ENCODE results near the gene LRRC23.

The LRRC23 gene

DNA sequence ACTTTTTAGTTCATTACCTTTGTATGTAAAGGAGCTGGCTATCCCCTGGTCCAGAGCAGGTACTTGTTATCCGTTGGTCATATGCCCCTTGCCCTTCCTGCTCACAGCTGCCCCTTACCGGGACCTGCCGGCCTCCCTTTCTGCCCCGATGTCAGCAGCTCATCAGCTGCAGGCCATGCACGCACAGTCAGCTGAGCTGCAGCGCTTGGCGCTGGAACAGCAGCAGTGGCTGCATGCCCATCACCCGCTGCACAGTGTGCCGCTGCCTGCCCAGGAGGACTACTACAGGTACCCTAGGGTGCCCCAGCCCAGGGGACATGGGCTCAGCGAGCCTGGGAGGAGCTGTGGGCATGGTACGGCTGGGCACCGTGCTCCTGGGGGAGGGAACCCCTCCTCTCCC, 36.6 kb downstream of the LRRC23 start:
- TF ChIP-seq TEAD4 (IDR thresholded peaks at IDR 0.05) (no peak), YY1 (IDR thresholded peaks at IDR 0.05; ENCODE audit: low read depth) (no peak), EGR1 (IDR thresholded peaks at IDR 0.05) (no peak), TAF1 (IDR thresholded peaks at IDR 0.05; ENCODE audit: low read depth) (no peak), MAX (IDR thresholded peaks at IDR 0.05) (no peak)
- TF ChIP-seq, protein P1, sequence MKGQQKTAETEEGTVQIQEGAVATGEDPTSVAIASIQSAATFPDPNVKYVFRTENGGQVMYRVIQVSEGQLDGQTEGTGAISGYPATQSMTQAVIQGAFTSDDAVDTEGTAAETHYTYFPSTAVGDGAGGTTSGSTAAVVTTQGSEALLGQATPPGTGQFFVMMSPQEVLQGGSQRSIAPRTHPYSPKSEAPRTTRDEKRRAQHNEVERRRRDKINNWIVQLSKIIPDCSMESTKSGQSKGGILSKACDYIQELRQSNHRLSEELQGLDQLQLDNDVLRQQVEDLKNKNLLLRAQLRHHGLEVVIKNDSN (IDR thresholded peaks at IDR 0.05) = no peak

GRCh38 chr12:6941782-6942181, 37.2 kb downstream of the LRRC23 start:
- TF ChIP-seq CREB1 (IDR thresholded peaks at IDR 0.05; ENCODE audit: low read depth) = no peak
- TF ChIP-seq ZBTB7A (IDR thresholded peaks at IDR 0.05; ENCODE audit: low read depth) = 0 out of 2 replicates have a peak, but pooled peaks have one; percentile 18

DNA sequence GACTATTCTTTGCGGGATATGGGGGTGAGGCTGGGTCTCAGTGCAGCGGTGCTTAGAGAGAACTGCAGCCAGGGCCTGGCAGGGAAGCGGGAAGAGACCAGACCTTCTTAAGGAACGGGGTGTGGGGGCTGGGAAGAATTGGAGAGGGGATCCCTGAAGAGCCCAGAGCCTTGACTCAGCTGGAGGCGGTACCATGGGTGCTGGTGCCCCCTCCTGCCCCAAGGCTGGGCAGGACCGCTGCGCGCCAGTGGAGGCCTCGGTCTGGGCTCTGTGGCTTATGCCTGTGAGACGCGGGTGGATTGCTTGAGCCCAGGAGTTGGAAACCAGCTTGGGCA, 37.7 kb downstream of the LRRC23 start:
- no peak for TF ChIP-seq NFIC (IDR thresholded peaks at IDR 0.05)
- TF ChIP-seq, protein P1 (IDR thresholded peaks at IDR 0.05) = no peak
- no peak for TF ChIP-seq RAD21 (IDR thresholded peaks at IDR 0.05; ENCODE audit: low read depth)
- TF ChIP-seq TEAD4 (IDR thresholded peaks at IDR 0.05) = no peak
- no peak for TF ChIP-seq EP300 (IDR thresholded peaks at IDR 0.05; ENCODE audit: borderline replicate concordance)
- no peak for TF ChIP-seq MAX (IDR thresholded peaks at IDR 0.05)
- no peak for TF ChIP-seq CEBPB (IDR thresholded peaks at IDR 0.05)
- TF ChIP-seq EGR1 (IDR thresholded peaks at IDR 0.05) = no peak
- no peak for TF ChIP-seq ZBTB7A (IDR thresholded peaks at IDR 0.05; ENCODE audit: low read depth)
- no peak for TF ChIP-seq FOXM1 (IDR thresholded peaks at IDR 0.05; ENCODE audit: borderline replicate concordance, low read depth)
- no peak for TF ChIP-seq CREB1 (IDR thresholded peaks at IDR 0.05; ENCODE audit: low read depth)

DNA sequence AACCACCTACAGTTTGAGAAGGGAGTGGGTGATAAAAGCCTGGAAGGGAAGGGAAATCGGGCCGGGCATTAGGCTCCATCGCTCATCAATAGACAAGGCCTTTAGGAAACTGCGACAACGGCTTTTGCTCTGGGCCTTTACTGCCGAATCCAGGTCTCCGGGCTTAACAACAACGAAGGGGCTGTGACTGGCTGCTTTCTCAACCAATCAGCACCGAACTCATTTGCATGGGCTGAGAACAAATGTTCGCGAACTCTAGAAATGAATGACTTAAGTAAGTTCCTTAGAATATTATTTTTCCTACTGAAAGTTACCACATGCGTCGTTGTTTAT, 38.7 kb downstream of the LRRC23 start:
- no peak for TF ChIP-seq TCF12 (IDR thresholded peaks at IDR 0.05; ENCODE audit: low read depth)
- no peak for TF ChIP-seq CREB1 (IDR thresholded peaks at IDR 0.05; ENCODE audit: low read depth)
- no peak for TF ChIP-seq TEAD4 (IDR thresholded peaks at IDR 0.05)
- TF ChIP-seq EGR1 (IDR thresholded peaks at IDR 0.05) = no peak

GRCh38 chr12:6943722-6944380, 39.2 kb downstream of the LRRC23 start, which contains the start of the genes C12orf57 and RNU7-1:
Gene C12orf57, plus strand, starts transcription at chr12:6944022. Its CDS starts 100 bp downstream, at chr12:6944122.
Gene RNU7-1, plus strand, starts transcription at chr12:6943816.
- TF ChIP-seq RAD21 (IDR thresholded peaks at IDR 0.05; ENCODE audit: low read depth) = no peak
- TF ChIP-seq EGR1 (IDR thresholded peaks at IDR 0.05) = no peak
- TF ChIP-seq TCF12 (IDR thresholded peaks at IDR 0.05; ENCODE audit: low read depth) = peak; percentile 84
- TF ChIP-seq YY1 (IDR thresholded peaks at IDR 0.05; ENCODE audit: low read depth) = peak; percentile 85
- TF ChIP-seq REST (IDR thresholded peaks at IDR 0.05; ENCODE audit: low read depth) = no peak
- TF ChIP-seq CEBPB (IDR thresholded peaks at IDR 0.05) = no peak; the same call in 1 of the 2 replicates
- TF ChIP-seq, protein P1 (IDR thresholded peaks at IDR 0.05) = no peak
- TF ChIP-seq EP300 (IDR thresholded peaks at IDR 0.05; ENCODE audit: borderline replicate concordance) = no peak; the same call in 1 of the 2 replicates
- TF ChIP-seq ZBTB7A (IDR thresholded peaks at IDR 0.05; ENCODE audit: low read depth) = peak; percentile 95
- peak; percentile 62; the same call in 1 of the 2 replicates for TF ChIP-seq TEAD4 (IDR thresholded peaks at IDR 0.05)
- no peak; the same call in none of the 2 replicates for TF ChIP-seq NFIC (IDR thresholded peaks at IDR 0.05)
- no peak; the same call in 1 of the 2 replicates for TF ChIP-seq MAX (IDR thresholded peaks at IDR 0.05)
- TF ChIP-seq TAF1 (IDR thresholded peaks at IDR 0.05; ENCODE audit: low read depth) = no peak; the same call in 1 of the 2 replicates
- TF ChIP-seq CREB1 (IDR thresholded peaks at IDR 0.05; ENCODE audit: low read depth) = no peak
- TF ChIP-seq FOXM1 (IDR thresholded peaks at IDR 0.05; ENCODE audit: borderline replicate concordance, low read depth) = peak; percentile 42; the same call in 1 of the 2 replicates

DNA sequence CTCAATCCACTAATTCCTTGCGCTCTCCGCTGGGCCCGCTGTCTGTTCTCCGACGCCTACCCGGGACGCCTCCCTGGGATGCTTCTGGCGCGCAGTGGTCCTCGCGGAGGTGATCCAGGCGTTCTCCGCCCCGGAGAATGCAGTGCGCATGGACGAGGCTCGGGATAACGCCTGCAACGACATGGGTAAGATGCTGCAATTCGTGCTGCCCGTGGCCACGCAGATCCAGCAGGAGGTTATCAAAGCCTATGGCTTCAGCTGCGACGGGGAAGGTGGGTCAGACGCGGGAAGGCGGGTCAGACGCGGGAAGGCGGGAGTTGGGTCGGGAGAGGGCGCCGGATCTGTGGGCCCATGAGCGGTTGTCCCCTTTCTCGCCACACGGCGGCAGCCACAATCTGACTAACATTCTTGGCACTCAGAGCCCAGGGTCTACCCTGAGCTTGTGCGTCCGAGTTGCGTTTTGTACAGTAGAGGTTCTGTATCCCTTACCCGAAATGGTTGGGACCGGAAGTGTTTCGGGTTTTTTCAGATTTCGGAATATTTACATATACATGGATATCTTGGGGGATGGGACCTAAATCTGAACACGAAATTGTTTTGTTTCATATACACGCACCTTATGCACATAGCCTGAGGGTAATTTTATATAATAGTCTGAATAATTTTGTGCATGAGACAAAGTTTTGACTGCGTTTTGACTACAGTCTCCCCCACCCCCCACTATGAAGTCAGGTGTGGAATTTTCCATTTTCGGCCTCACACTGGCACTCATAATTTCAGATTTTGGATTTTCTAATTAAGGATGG, 40.0 kb downstream of the LRRC23 start:
- TF ChIP-seq TEAD4 (IDR thresholded peaks at IDR 0.05) (peak; percentile 35), FOXM1 (IDR thresholded peaks at IDR 0.05; ENCODE audit: borderline replicate concordance, low read depth) (0 out of 2 replicates have a peak, but pooled peaks have one; percentile 16), NFIC (IDR thresholded peaks at IDR 0.05) (peak; percentile 49), MAX (IDR thresholded peaks at IDR 0.05) (peak; percentile 84), CREB1 (IDR thresholded peaks at IDR 0.05; ENCODE audit: low read depth) (no peak), CEBPB (IDR thresholded peaks at IDR 0.05) (0 out of 2 replicates have a peak, but pooled peaks have one; percentile 2), YY1 (IDR thresholded peaks at IDR 0.05; ENCODE audit: low read depth) (peak; percentile 48; the same call in 1 of the 2 replicates), RAD21 (IDR thresholded peaks at IDR 0.05; ENCODE audit: low read depth) (peak; percentile 94)
- TF ChIP-seq, protein P1 (IDR thresholded peaks at IDR 0.05) = no peak
